Activated T-cell treated with anti-CD3 and anti-CD28 coated beads for 24 hours (primary cell): ENCODE results near the gene IL18RAP.

ENCODE experiments used
- DNase-seq: peaks from one replicate; pipeline ENCODE4 v3.0.0-alpha.2; 2020; ENCODE audit warnings: low read depth

Gene IL18RAP

GRCh38 chr2:102424754-102425153 lies 1.8 kb downstream of the IL18RAP start:
- no peak for DNase-seq

DNA sequence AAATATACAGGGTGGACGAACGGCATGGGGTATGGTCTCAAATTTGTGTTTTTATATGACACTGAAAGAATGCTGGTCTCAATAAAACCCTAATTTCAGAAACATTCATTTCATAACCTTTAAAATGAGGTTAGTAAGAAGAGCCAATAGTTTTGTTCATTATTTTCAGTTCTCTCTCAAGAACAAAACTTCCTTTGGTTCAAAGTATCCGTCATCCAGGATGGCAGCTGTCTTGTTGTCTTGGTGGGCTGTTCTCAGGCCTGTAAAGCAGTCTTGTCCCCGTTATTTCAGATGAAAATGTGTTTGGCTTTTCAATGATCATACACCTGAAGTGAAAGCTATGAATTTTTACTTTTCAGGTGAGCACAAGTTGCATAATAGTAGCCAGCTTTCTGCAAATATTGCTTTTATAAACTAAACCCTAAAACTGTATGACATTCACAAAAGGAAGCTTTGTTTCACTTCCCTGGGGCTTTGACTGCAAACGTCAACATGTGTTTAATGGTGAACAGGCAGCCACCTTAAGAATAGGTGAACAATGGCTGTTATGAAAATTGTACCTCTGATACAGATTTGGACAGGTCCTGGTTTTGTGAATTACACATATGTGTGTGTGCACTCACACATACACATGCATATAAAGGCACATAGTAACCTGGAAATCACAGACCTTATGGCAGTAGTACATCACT lies 2.6 kb downstream of the IL18RAP start:
- DNase-seq, result no peak

- DNase-seq, result no peak
Measured at GRCh38 chr2:102427249-102427648, 4.3 kb downstream of the IL18RAP start.

- DNase-seq, result no peak
Measured at GRCh38 chr2:102428573-102428972, 5.6 kb downstream of the IL18RAP start.

- no peak for DNase-seq
Measured at GRCh38 chr2:102432386-102432785, 9.4 kb downstream of the IL18RAP start.

GRCh38 chr2:102433973-102434654 lies 11.2 kb downstream of the IL18RAP start:
- DNase-seq, result no peak

- no peak for DNase-seq
Measured at GRCh38 chr2:102434655-102435381, 11.9 kb downstream of the IL18RAP start.

DNA sequence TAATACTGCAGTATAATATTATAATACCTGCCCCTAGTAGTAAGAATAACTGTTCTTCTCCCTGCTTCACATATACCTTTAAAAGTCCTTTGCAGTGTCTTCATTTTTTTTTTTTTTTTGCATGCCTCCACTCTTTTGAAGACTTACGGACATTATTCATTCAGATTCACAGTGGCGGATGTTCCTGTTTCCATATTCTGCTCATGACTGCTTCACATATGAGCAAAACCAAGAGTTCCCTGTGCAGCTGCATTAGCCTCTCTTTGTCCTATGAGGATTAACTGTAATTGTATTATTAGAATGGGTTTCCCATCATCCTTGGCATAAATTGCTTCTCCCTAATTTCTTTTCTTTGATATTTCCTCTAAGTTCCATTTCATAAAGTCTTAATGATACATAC lies 12.8 kb downstream of the IL18RAP start:
- DNase-seq, result no peak

DNA sequence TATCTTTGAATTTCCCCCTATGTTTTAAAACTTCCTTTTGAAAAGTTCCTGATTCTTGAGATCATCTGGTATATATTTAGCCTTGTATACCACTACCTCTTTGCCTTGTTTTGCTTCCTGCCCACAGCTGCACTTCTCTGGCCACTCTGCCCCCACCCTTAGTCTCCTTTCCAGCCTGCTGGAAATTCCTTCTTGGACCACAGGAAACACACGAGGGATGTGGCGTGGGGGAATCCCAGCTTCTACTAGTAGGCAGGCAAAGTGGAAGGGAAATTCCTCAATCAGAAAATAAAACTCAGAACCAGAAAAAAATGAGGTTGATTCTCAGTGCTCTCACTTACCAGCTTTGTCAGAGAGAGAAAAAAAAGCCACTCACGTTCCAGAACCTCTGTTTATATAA lies 13.4 kb downstream of the IL18RAP start:
- peak; percentile 22 for DNase-seq

- no peak for DNase-seq
Measured at GRCh38 chr2:102437122-102437521, 14.2 kb downstream of the IL18RAP start.

GRCh38 chr2:102438111-102438510 lies 15.2 kb downstream of the IL18RAP start:
- no peak for DNase-seq

DNA sequence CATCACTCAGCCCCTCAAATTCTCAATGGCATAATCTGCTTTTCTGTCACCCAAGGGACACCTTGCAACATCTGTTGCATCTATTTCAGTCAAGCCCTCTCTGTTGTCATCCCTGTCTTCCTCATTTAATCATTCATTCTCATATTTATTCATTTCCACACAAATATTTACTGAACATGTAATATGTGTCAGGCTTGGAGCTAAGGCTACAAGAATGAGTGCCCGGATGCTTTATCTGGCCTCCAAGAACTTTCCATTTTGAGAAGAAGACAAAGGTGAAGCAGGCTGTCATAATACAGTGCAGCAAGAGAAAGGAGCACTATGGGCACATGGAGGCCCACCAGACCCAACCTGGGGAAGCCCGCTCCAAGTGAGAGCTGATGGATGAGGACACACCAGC lies 15.6 kb downstream of the IL18RAP start:
- DNase-seq, result no peak

GRCh38 chr2:102439065-102439695 lies 16.2 kb downstream of the IL18RAP start:
- no peak for DNase-seq

GRCh38 chr2:102442967-102443828 lies 20.2 kb downstream of the IL18RAP start:
- DNase-seq, result peak; percentile 41

GRCh38 chr2:102444233-102444632 lies 21.3 kb downstream of the IL18RAP start:
- no peak for DNase-seq

DNA sequence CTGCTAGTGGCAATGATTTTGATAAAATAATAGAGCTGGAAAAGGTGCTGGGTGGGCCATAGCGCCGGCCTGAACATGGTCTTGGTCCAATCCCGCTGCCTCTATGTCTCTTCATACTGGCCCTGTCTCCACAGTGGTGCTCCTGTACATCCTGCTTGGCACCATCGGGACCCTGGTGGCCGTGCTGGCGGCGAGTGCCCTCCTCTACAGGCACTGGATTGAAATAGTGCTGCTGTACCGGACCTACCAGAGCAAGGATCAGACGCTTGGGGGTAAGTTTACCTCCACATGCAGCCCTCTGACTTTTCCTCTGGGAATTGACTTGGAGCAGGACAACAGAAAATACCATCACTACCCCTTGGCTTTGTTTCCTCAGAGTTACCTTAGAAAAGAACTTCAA lies 24.0 kb downstream of the IL18RAP start:
- DNase-seq, result no peak

DNA sequence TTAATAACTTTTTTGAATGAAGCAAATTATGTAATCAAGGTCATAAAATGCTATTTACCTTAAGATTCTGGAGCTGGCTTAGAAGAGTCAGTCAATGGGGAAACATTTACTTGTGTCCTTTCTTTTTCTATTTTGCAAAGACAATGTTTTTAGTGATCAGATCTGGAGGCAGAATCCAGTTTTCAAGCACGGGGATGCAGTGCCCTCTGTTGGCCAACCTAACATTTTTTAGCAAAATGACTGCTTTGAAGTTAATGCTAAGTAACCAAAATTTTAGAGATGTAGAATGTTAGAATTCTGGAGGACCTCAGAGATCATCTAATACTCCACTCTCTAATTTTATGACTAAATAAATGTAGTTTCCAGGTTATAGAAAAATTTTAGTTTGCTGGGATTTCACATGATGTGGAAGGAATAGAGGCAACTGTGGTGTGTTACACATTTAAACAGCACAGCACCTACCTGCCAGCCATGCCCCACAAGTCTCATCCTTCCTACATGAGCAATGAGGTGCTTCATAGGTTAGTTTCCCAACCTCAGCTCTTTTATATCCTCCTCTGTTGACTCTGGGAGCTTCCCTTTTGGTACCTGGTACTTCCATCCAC lies 26.5 kb downstream of the IL18RAP start:
- peak; percentile 61 for DNase-seq

GRCh38 chr2:102451968-102452367 lies 29.0 kb downstream of the IL18RAP start:
- DNase-seq, result no peak

GRCh38 chr2:102453501-102453900 lies 30.5 kb downstream of the IL18RAP start:
- no peak for DNase-seq

DNA sequence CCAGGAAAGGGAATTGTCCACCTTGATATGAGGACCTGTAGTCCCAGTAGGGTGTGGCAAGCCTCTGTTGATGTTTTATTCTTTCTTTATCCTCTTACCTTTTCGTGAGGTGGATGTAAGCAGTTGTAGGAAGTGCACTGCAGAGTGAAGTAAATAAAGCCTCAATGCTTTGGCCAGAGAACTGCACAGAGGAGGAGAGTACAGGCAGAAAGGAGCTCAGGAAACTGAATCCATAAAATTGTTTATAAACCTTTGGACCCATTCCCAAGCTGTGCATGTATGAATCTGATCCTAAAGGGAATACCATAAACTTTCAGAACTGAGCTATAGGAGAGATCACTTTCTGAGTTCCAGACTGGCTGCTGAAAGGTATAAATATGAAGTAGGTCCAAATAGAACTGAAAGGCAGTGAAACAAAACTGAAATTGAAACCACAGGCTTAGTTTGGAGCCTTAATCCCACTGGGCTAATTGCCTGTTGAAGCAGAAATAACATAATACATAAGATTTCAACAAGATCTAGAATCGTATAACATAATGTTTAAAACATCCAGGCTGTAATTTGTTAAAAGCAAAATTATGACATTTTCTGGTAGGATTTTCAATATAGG lies 32.2 kb downstream of the IL18RAP start:
- DNase-seq, result no peak

- DNase-seq, result no peak
Measured at GRCh38 chr2:102460467-102460866, 37.5 kb downstream of the IL18RAP start.
